ENCODE measurements around the gene ZCWPW1. TPM values are rescaled to one million over a fixed set of nuclear protein-coding genes. Genes with fewer than 3 reads are reported as not detected.

ZCWPW1 gene
- total RNA-seq, 1 donor from 2014 or later = 1.8 TPM

- no peak for DNase-seq (ENCODE audit: low read depth, low spot score)
- Mint-ChIP-seq H3K9me3 (no peaks in the 10 kb centered on the region), H3K4me3 (peak overlapping the region; percentile 68), H3K36me3 (ENCODE audit: low read depth) (peaks cover 5% of the 10 kb centered on the region), H3K27me3 (ENCODE audit: low read depth) (peaks cover 20% of the 10 kb centered on the region), H3K4me1 (peaks cover 18% of the 10 kb centered on the region), H3K27ac (ENCODE audit: unreplicated experiment) (no peak overlapping the region)
- TF ChIP-seq CTCF (conservative IDR thresholded peaks at IDR 0.05) = no peak
These were observed 3.2 kb downstream of the ZCWPW1 start for GRCh38 chr7:100425347-100425746.

- Mint-ChIP-seq H3K9me3 (no peaks in the 10 kb centered on the region), H3K36me3 (ENCODE audit: low read depth) (no peaks in the 10 kb centered on the region)
- TF ChIP-seq CTCF (conservative IDR thresholded peaks at IDR 0.05) = no peak
These were observed 5.2 kb downstream of the ZCWPW1 start for GRCh38 chr7:100423315-100423714.

GRCh38 chr7:100419660-100420226, 8.8 kb downstream of the ZCWPW1 start:
- Mint-ChIP-seq H3K9me3 (no peaks in the 10 kb centered on the region), H3K27me3 (ENCODE audit: low read depth) (no peaks in the 10 kb centered on the region), H3K4me1 (no peaks in the 10 kb centered on the region), H3K4me3 (no peak overlapping the region), H3K36me3 (ENCODE audit: low read depth) (no peaks in the 10 kb centered on the region), H3K27ac (ENCODE audit: unreplicated experiment) (no peak overlapping the region)
- TF ChIP-seq CTCF (conservative IDR thresholded peaks at IDR 0.05) = no peak
- no peak for DNase-seq (ENCODE audit: low read depth, low spot score)

More at GRCh38 chr7:100423315-100423714, 5.2 kb downstream of the ZCWPW1 start:
- no peak for DNase-seq (ENCODE audit: low read depth, low spot score)
- H3K4me3 Mint-ChIP-seq = no peak overlapping the region
- H3K4me1 Mint-ChIP-seq = peaks cover 4% of the 10 kb centered on the region
- no peak overlapping the region for H3K27ac Mint-ChIP-seq (ENCODE audit: unreplicated experiment)
- H3K27me3 Mint-ChIP-seq (ENCODE audit: low read depth) = peaks cover 6% of the 10 kb centered on the region

GRCh38 chr7:100418930-100419659, 9.4 kb downstream of the ZCWPW1 start:
- Mint-ChIP-seq H3K27me3 (ENCODE audit: low read depth) (no peaks in the 10 kb centered on the region), H3K36me3 (ENCODE audit: low read depth) (no peaks in the 10 kb centered on the region), H3K4me1 (no peaks in the 10 kb centered on the region), H3K27ac (ENCODE audit: unreplicated experiment) (no peak overlapping the region), H3K4me3 (no peak overlapping the region), H3K9me3 (no peaks in the 10 kb centered on the region)
- peak; percentile 25 for TF ChIP-seq CTCF (conservative IDR thresholded peaks at IDR 0.05)
- DNase-seq (ENCODE audit: low read depth, low spot score) = no peak

- Mint-ChIP-seq H3K27ac (ENCODE audit: unreplicated experiment) (no peak overlapping the region), H3K4me3 (no peak overlapping the region), H3K36me3 (ENCODE audit: low read depth) (no peaks in the 10 kb centered on the region), H3K4me1 (no peaks in the 10 kb centered on the region), H3K9me3 (no peaks in the 10 kb centered on the region), H3K27me3 (ENCODE audit: low read depth) (peaks cover 14% of the 10 kb centered on the region)
- no peak for TF ChIP-seq CTCF (conservative IDR thresholded peaks at IDR 0.05)
- no peak for DNase-seq (ENCODE audit: low read depth, low spot score)
These were observed 13.1 kb downstream of the ZCWPW1 start for GRCh38 chr7:100415448-100415847.

Data from neural crest cell (in vitro differentiated cells).